GM21576 (cell line): ENCODE data around the gene NKX1-2.

Experiments
- ATAC-seq: cut with Tn5 transposase; IDR thresholded peaks from one replicate; pipeline ENCODE4 v1.9.1; 2021; ENCODE audit warnings: mild to moderate bottlenecking, moderate library complexity; ENCODE audit not compliant: unreplicated experiment

The NKX1-2 gene

GRCh38 chr10:124476043-124476725 is 26.3 kb upstream of the NKX1-2 start:
- ATAC-seq: no peak

- no peak for ATAC-seq
These were observed 24.8 kb upstream of the NKX1-2 start for GRCh38 chr10:124474514-124475070.

- ATAC-seq: no peak
These were observed 23.2 kb upstream of the NKX1-2 start for GRCh38 chr10:124473070-124473469.

GRCh38 chr10:124472071-124472470 is 22.2 kb upstream of the NKX1-2 start:
- no peak for ATAC-seq

GRCh38 chr10:124470544-124471434 is 21.0 kb upstream of the NKX1-2 start:
- no peak for ATAC-seq

- no peak for ATAC-seq
These were observed 20.2 kb upstream of the NKX1-2 start for GRCh38 chr10:124469956-124470484.

- no peak for ATAC-seq
These were observed 18.8 kb upstream of the NKX1-2 start for GRCh38 chr10:124468624-124469023.

- no peak for ATAC-seq
These were observed 17.3 kb upstream of the NKX1-2 start for GRCh38 chr10:124467165-124467564.

- ATAC-seq: no peak
These were observed 16.1 kb upstream of the NKX1-2 start for GRCh38 chr10:124465777-124466488.

- peak; percentile 41 for ATAC-seq
These were observed 15.4 kb upstream of the NKX1-2 start for GRCh38 chr10:124465003-124465776.

GRCh38 chr10:124464028-124464965 is 14.5 kb upstream of the NKX1-2 start:
- ATAC-seq: no peak

GRCh38 chr10:124462348-124462695 is 12.5 kb upstream of the NKX1-2 start:
- ATAC-seq: no peak

GRCh38 chr10:124461642-124462347 is 12.0 kb upstream of the NKX1-2 start, which contains the start of gene LHPP:
Gene LHPP, plus strand, starts transcription at chr10:124461823. Its CDS starts 40 bp downstream, at chr10:124461863.
- peak; percentile 88 for ATAC-seq

GRCh38 chr10:124460144-124460543 is 10.3 kb upstream of the NKX1-2 start:
- no peak for ATAC-seq

- ATAC-seq: no peak
These were observed 9.6 kb upstream of the NKX1-2 start for GRCh38 chr10:124459395-124459794.

- ATAC-seq: no peak
These were observed 9.1 kb upstream of the NKX1-2 start for GRCh38 chr10:124458889-124459288.

GRCh38 chr10:124458473-124458872 is 8.6 kb upstream of the NKX1-2 start:
- ATAC-seq: no peak

GRCh38 chr10:124455441-124455840 is 5.6 kb upstream of the NKX1-2 start:
- no peak for ATAC-seq
